Skeletal muscle satellite cell (primary cell): ENCODE measurements around the gene NAGA. TPM values are rescaled to one million over a fixed set of nuclear protein-coding genes. Genes with fewer than 3 reads are reported as not detected.
"Not testable (repeated sequence)": the region's sequence is repeated elsewhere in the genome, so short reads cannot be mapped to it uniquely, and the experiment has no call there.

Source experiments
- H3K27me3 ChIP-seq: 2 replicates; pipeline ENCODE4 v1.7.0; 2013; ENCODE audit warnings: low read length; ENCODE audit not compliant: control insufficient read depth, insufficient read depth
- H3K36me3 ChIP-seq: 2 replicates; pipeline ENCODE4 v1.7.0; 2013; ENCODE audit warnings: mild to moderate bottlenecking, control low read depth, low read length; ENCODE audit not compliant: insufficient read depth
- H3K4me1 ChIP-seq: 2 replicates; pipeline ENCODE4 v1.7.0; 2013; ENCODE audit warnings: low read length; ENCODE audit not compliant: control insufficient read depth, insufficient read depth
- H3K4me2 ChIP-seq: 2 replicates; pipeline ENCODE4 v1.7.0; 2013; ENCODE audit warnings: mild to moderate bottlenecking, low read length
- H3K4me3 ChIP-seq: 2 replicates; pipeline ENCODE4 v1.7.0; 2013; ENCODE audit warnings: low read length
- H3K9ac ChIP-seq: 2 replicates; pipeline ENCODE4 v1.7.0; 2013; ENCODE audit warnings: mild to moderate bottlenecking, low read depth, low read length, moderate library complexity
- H3K9me3 ChIP-seq: replicated peaks from 2 replicates; pipeline ENCODE4 v1.7.0; 2013; ENCODE audit warnings: mild to moderate bottlenecking, control low read depth, low read length
- total RNA-seq: library from RNA; depleted of rRNA; stranded (reverse); fragments of >200 nt; gene quantifications from 2 replicates; pipeline ENCODE4 v1.2.3, GENCODE V29; 2012; rRNA removed

Gene NAGA
- total RNA-seq = 26.1 and 33.4 TPM in 2 replicates

- H3K27me3 ChIP-seq = no peaks in the 10 kb centered on the region
- peaks cover 10% of the 10 kb centered on the region for H3K36me3 ChIP-seq
- peaks cover 38% of the 10 kb centered on the region for H3K4me1 ChIP-seq
- H3K4me2 ChIP-seq = peak within 1 kb of the TSS; percentile 78
- peak within 1 kb of the TSS; percentile 81 for H3K9ac ChIP-seq
- peak within 1 kb of the TSS; percentile 74 for H3K4me3 ChIP-seq
- H3K9me3 ChIP-seq = no peaks in the 10 kb centered on the region
Measured at GRCh38 chr22:42070517-42071422, at the start of gene NAGA. Gene NAGA, minus strand, starts transcription at chr22:42070812. Its CDS starts 515 bp downstream, at chr22:42070297.

DNA sequence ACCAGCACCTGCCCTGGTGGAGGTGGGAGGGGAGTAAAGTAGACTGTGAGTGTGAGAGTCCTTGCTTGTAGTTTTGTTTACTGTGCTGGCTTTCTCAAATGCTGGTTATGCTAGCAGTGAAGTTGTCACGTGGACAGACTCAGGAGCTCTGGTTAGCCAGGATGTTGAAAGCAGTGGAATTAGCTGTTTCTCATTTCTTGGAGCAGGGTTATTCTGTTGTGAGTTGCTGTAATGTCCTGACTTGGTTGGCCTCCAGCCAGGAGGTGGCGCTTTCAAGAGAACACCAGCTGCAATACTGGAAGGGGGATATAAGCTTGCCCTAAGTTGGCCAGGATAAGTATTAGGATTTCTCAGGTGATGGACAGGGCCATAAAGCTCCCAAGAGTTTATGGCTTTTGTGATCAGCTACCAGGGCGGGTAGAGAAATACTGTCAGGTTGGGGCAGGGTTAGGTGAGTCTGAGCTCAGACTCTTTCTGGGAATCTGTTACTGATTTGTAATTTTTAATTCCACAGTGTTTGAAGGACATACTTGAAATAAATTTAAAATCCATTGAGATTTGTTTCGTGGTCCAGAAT lies 46.3 kb upstream of the NAGA start:
- Histone ChIP-seq H3K4me2 (no peak overlapping the region), H3K9ac (no peak overlapping the region), H3K9me3 (peaks cover 9% of the 10 kb centered on the region), H3K27me3 (no peaks in the 10 kb centered on the region), H3K36me3 (no peaks in the 10 kb centered on the region), H3K4me1 (no peaks in the 10 kb centered on the region), H3K4me3 (no peak overlapping the region)

DNA sequence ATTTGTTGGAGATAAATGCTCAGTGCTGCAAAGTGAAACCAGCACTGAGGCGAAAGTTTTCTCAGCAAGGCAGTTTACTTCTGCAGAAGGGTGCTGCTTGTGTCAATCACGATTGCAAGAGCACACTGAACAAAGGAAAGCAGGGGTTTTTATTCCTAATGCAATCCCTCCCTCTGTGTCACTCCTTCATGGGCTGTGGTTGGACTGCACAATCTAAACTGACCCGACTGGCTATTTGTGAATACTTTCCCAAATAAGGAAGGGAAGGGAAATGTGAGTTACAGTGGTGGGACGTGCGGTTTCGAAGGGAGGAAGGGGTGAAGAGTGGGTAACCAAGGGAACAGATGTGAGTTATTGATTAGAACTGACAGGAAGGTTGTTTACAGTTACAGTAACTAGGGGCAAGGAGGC lies 44.8 kb upstream of the NAGA start:
- not testable (repeated sequence) for H3K36me3 ChIP-seq, H3K4me2 ChIP-seq, H3K4me3 ChIP-seq, H3K27me3 ChIP-seq, H3K9me3 ChIP-seq, H3K9ac ChIP-seq, H3K4me1 ChIP-seq

DNA sequence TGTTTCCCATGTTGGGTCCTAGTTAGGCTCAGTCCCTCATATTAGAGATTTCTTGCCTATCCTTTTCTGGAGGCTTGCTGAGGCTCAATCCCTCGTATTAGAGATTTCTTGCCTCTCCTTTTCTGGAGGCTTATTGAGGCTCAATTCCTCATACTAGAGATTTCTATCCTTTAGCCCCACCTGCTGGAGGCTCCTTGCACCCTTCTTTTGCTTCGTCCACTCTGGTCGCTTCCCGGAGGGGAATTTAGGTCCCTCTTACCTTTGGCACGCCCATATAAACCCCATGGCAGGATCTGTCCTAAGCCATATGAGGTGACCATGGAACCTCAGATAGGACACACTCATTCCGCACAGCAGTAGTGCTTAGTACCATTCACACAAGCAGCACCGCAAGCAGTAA lies 44.1 kb upstream of the NAGA start:
- no peak overlapping the region for H3K4me3 ChIP-seq

GRCh38 chr22:42112793-42113192 lies 42.2 kb upstream of the NAGA start:
- not testable (repeated sequence) for H3K36me3 ChIP-seq, H3K9me3 ChIP-seq

More for the DNA sequence above, 44.1 kb upstream of the NAGA start:
- no peaks in the 10 kb centered on the region for H3K27me3 ChIP-seq
- peaks cover 9% of the 10 kb centered on the region for H3K9me3 ChIP-seq
- no peaks in the 10 kb centered on the region for H3K4me1 ChIP-seq
- no peak overlapping the region for H3K9ac ChIP-seq
- H3K36me3 ChIP-seq = no peaks in the 10 kb centered on the region
- no peak overlapping the region for H3K4me2 ChIP-seq

GRCh38 chr22:42111798-42112197 lies 41.2 kb upstream of the NAGA start:
- peaks cover 9% of the 10 kb centered on the region for H3K9me3 ChIP-seq
- no peaks in the 10 kb centered on the region for H3K4me1 ChIP-seq
- no peak overlapping the region for H3K9ac ChIP-seq
- no peaks in the 10 kb centered on the region for H3K36me3 ChIP-seq
- H3K27me3 ChIP-seq = no peaks in the 10 kb centered on the region
- H3K4me3 ChIP-seq = no peak overlapping the region
- H3K4me2 ChIP-seq = no peak overlapping the region

More at GRCh38 chr22:42112793-42113192, 42.2 kb upstream of the NAGA start:
- not testable (repeated sequence) for H3K4me2 ChIP-seq, H3K27me3 ChIP-seq, H3K9ac ChIP-seq, H3K4me1 ChIP-seq, H3K4me3 ChIP-seq

DNA sequence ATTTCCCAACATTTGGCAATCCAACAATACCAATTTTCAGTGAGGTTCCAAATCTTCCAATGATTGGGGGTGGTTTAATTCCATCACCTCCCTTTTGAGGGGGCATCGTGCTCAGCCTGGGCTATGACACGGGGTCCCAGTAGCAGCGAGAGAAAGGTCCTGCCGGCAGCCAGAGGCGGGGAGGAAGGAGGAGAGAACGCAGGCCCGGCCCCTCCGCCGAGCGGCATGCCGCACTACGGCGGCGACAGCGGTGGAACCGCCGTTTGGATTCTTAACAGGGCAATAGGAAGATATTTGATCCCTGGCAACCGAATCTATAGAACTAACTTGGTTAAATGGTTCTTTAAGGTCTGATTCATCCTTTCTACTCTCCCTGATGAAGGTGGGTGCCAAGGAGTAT lies 38.2 kb upstream of the NAGA start:
- H3K9ac ChIP-seq = no peak overlapping the region
- no peaks in the 10 kb centered on the region for H3K4me1 ChIP-seq
- H3K9me3 ChIP-seq = no peaks in the 10 kb centered on the region
- no peaks in the 10 kb centered on the region for H3K36me3 ChIP-seq
- no peak overlapping the region for H3K4me3 ChIP-seq
- no peaks in the 10 kb centered on the region for H3K27me3 ChIP-seq
- no peak overlapping the region for H3K4me2 ChIP-seq

DNA sequence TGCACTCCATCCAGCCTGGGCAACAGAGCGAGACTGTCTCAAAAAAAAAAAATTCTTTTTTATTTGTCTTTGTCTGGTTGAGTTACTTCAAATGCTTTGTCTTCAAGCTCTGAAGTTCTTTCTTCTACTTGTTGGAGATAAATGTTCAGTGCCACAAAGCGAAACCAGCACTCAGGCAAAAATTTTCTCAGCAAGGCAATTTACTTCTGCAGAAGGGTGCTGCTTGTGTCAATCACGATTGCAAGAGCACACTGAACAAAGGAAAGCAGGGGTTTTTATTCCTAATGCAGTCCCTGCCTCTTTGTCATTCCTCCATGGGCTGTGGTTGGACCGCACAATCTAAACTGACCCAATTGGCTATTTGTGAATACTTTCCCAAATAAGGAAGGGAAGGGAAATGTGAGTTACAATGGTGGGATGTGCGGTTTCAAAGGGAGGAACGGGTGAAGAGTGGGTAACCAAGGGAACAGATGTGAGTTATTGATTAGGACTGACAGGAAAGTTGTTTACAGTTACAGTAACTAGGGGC lies 33.8 kb upstream of the NAGA start:
- H3K9ac ChIP-seq, H3K4me3 ChIP-seq, H3K9me3 ChIP-seq, H3K27me3 ChIP-seq, H3K36me3 ChIP-seq, H3K4me1 ChIP-seq, H3K4me2 ChIP-seq: not testable (repeated sequence)

- no peak overlapping the region for H3K4me3 ChIP-seq
- no peak overlapping the region for H3K9ac ChIP-seq
- H3K9me3 ChIP-seq = peaks cover 2% of the 10 kb centered on the region
- no peaks in the 10 kb centered on the region for H3K27me3 ChIP-seq
- H3K4me2 ChIP-seq = no peak overlapping the region
- no peaks in the 10 kb centered on the region for H3K4me1 ChIP-seq
- no peaks in the 10 kb centered on the region for H3K36me3 ChIP-seq
Measured at GRCh38 chr22:42101199-42101598, 30.6 kb upstream of the NAGA start.

- Histone ChIP-seq H3K4me2 (peak overlapping the region; percentile 85), H3K4me3 (peak overlapping the region; percentile 78), H3K9ac (peak overlapping the region; percentile 96), H3K9me3 (peaks cover 6% of the 10 kb centered on the region), H3K36me3 (peaks cover 8% of the 10 kb centered on the region), H3K4me1 (peaks cover 5% of the 10 kb centered on the region), H3K27me3 (no peaks in the 10 kb centered on the region)
Measured at GRCh38 chr22:42091455-42091782, 20.8 kb upstream of the NAGA start.

GRCh38 chr22:42090596-42091454 lies 20.2 kb upstream of the NAGA start, which contains the start of gene NDUFA6:
Gene NDUFA6, minus strand, starts transcription at chr22:42090772. Its CDS starts 28 bp downstream, at chr22:42090744.
- peak within 1 kb of the TSS; percentile 96 for H3K9ac ChIP-seq
- H3K27me3 ChIP-seq = no peaks in the 10 kb centered on the region
- H3K4me1 ChIP-seq = peaks cover 5% of the 10 kb centered on the region
- H3K4me2 ChIP-seq = peak within 1 kb of the TSS; percentile 86
- peaks cover 6% of the 10 kb centered on the region for H3K9me3 ChIP-seq
- peaks cover 14% of the 10 kb centered on the region for H3K36me3 ChIP-seq
- H3K4me3 ChIP-seq = peak within 1 kb of the TSS; percentile 85
